Raji (cell line): ENCODE measurements around the gene ACTR1B.
A peak's percentile ranks its signal among the peaks of the same experiment; 100 is the strongest.

Experiments
- POLR2A ChIP-seq: IDR thresholded peaks from 2 replicates; pipeline ENCODE4 v1.6.1; 2011; ENCODE audit warnings: low read depth, low read length, control low read depth; ENCODE audit not compliant: insufficient read depth

Gene ACTR1B

DNA sequence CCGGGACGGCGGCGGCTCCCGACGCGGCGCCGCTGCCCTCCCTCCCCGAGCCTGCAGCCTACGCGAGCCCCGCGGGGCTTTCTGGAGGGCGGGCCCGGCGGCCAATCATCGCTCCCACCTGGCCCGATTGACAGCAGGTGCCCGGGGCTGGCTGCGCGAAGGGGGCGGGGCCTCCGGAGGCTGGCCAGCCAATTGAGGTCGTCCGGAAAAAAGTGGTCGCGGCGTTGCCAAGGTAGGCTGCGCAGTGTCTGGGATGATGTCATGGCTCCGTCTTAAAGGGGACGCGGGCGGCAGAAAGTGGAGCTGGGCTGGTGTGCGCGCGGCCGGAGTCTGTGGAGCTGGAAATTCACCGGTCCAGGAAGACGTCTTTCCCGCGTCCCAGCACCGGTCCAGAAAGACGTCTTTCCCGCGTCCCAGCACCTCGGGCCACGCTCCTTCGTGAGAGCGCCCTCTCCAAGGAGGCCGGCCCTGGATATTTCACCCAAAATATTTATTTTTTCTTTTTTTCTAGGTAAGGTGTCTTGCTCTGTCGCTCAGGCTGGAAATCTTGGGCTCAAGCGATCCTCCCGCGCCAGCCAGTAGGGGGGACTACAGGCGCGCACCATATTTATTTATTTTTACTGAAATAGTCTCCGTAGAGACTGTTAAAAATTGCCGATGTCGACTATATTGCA, at the start of gene ACTR1B:
TSS of gene ACTR1B (minus strand) at position 83 of the 674 bp plus-strand sequence. CDS start 154 bp downstream, outside the sequence.
- TF ChIP-seq POLR2A: peak; percentile 68

DNA sequence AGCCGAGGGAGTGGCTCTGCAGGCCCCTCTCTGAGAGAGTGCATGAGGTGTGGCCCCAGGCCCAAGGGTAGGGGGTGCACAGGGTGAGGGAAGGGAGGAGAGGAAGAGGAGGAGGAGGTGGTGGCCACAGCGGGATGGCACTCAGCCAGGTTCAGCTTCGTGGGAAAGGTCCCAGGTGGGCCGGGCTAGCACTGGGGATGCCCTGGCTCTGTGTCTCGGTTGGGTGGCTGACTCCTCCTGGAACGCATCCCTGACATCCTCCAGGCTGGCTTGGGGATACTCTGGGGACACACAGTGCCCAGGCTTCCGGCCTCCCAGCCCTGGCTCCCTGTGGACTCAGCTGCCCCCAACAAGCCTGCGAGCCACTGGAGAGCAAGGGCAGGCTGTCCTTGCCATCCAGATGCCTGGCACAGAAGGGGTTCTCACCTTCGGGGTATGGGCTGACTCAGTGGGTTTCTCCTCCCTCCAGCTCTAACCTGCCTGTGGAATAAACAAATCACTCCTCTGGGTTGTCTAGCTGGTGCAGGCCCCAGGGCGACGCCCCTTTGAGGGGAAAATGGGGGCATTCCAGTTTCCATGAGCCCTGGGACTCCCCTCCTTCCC, 49.0 kb upstream of the ACTR1B start:
- no peak for TF ChIP-seq POLR2A

DNA sequence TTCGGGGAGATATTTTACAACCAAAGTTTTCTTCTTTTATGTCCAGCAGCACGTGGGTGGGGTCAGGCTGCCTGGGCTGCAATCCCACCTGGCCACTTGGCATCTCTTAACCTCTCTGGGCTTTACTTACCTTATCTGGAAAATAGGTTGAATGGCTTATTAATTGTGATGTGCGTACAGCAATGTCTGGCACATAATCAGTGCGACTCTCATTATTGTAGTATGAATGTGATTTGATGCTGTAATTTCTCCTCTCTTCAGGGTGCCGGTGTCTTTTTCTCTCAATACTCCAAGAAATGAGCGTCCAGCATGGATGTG, 47.5 kb upstream of the ACTR1B start:
- no peak for TF ChIP-seq POLR2A

GRCh38 chr2:97708608-97709007, 44.8 kb upstream of the ACTR1B start:
- TF ChIP-seq POLR2A: no peak

- no peak for TF ChIP-seq POLR2A
Observed at GRCh38 chr2:97708048-97708380, 44.2 kb upstream of the ACTR1B start.

DNA sequence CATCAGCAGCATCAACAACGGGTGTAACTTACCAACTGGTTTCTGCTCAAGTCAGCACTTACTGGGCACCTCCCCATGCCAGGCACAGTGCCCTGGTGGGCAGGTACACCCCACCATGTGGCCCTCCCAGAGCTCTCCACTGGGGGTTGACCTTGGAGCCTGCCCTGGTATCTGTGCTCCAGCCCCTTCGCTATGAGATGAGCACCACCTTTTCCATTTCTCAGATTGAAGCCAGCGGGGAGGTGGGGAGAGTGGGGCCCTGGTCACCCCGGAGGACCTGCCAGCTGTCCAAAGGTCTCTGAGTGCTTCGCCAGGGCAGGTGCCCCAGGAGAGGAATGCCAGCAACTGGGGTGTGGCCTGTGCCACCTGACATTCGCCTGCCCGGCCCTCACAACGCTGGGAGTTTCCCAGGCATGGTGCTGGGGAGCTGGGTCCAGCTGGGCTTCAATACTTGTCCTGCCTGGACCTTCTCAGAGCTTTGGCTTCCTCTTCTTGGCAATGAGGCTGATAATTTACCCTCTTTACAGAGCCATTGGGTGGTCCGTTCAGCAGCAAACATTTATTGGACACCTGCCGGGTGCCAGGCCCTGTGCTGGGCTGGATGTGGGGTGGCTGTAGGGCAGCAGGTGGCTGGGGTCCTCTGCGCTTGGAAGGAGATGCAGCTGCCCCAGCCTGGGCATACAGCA, 43.7 kb upstream of the ACTR1B start:
- no peak for TF ChIP-seq POLR2A

DNA sequence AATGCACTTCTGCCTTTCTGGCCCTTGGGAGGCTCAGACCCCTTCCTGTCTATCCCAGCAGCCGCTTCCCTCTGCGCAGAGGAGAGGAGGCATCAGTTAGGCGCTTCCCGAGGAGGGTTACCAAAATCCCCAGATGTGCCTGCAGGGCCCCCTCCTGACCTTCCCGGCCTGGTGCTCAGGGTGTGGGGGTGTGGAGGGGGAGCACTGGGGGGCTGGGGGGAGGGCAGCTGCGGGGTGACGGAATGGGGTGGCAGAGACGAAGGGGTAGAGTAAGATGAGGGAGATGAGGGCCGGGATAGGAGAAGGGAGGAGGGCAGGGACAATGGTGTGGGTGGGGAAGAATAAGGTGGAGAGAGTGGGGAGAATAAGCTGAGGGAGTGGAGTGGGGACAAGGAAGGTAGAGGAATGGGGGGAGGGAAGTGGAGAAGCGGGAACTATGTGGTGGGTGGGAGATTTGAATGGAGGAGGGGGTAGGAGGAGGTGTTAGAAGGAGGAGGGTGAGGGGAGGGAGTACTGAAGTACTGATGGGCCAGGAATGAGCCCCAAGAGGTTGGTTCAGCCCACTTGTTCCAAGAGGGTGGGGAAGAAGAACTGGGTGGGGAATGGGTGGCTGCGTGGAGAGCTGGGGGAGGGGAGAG, 43.0 kb upstream of the ACTR1B start:
- TF ChIP-seq POLR2A: no peak

- no peak for TF ChIP-seq POLR2A
Observed at GRCh38 chr2:97706112-97706511, 42.3 kb upstream of the ACTR1B start.

DNA sequence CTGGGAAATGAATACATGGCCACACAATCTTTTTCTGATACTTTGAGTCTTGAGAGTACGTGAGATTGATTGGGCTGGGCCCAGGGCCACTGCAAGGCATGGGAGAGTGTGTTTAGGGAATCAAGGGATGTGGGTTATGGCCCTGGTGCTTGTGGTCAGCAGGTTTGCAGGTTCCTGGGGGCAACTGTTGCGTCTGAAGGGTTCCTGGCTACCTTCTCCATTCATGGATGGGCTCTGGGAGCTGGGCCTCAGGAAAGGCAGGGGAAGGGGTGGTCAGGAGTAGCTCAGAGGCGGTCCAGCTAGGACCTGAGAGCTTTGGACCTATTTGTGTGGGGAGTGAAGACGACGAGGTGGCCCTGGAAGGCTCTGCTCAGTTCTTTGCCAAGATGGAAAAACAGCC, 41.1 kb upstream of the ACTR1B start:
- no peak for TF ChIP-seq POLR2A

DNA sequence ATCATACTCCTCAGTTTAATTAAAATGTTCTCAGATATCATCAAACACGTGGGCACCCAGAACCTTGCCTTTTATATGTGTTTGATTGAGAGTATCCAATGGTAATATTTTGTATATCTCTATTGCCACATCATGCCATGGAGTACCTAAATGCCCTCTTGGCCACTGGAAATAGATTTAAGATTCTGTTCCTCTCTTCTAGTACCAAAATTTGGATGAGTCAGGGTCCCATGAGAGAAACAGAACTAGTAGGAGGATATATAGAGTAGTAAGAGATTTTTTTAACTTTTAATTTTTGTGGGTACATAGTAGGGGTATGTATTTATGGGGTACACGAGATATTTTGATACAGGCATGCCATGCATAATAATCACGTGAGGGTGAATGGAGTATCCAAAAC, 39.9 kb upstream of the ACTR1B start:
- TF ChIP-seq POLR2A: no peak

DNA sequence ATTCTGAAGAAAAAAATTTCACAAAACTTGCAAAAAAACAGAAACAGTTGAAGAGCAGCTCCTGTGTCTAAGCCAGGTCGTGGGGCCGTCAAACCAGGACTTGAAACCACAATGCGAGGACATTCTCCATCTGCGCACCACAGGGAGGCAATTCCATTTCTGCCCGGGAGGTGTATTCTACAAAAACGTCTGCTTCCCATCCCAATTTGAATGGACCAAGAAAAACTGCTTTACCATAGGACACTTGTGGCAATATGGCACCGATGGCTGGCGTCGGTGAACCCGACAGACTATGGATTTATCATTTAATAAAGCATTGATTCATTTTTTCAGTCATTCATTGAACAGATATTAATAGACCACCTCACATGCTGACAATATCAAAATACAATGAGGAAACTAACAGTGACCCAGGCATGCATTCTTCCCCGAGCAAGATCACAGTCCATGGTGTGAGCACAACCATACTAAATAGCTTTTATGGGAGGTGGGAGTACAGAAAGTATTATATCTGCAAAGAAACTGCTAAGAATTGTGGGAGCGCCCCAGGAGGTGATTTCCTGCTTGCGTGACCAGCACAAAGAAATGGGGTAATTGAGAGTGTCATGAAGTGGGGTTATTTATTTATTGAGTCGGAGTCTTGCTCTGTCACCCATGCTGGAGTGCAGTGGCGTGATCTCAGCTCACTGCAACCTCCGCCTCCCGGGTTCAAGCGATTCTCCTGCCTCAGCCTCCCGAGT, 39.1 kb upstream of the ACTR1B start:
- TF ChIP-seq POLR2A: no peak

DNA sequence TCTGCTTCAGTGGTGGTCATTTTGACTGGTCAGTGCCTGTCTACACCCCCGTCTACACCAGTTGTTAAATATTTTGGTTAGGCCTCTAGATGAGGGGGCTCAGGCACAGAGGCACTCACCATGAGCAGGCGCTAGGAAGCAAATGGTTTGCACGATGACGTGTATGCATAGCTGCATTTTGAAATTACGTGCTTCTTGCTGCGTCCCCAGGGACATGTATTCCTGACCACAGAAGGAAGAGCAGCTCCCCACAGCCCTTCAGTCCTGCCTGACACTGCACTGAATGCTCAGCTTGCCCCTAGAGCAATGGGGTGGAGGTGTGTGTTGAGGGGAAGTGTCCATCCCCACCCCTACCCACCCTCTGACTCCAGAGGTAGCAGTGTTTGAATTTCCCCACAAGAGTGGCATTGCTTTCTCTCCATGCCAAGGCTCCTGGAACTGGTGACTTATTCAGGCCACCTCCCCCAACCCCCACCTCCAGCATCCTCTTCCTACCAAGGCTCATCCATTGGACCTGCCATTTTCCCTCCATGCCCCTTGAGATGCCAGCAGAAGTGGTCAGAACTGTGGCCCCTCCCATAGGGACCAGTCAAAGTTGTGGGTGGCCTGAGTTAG, 38.1 kb upstream of the ACTR1B start:
- TF ChIP-seq POLR2A: no peak

GRCh38 chr2:97701186-97701585, 37.3 kb upstream of the ACTR1B start:
- no peak for TF ChIP-seq POLR2A

DNA sequence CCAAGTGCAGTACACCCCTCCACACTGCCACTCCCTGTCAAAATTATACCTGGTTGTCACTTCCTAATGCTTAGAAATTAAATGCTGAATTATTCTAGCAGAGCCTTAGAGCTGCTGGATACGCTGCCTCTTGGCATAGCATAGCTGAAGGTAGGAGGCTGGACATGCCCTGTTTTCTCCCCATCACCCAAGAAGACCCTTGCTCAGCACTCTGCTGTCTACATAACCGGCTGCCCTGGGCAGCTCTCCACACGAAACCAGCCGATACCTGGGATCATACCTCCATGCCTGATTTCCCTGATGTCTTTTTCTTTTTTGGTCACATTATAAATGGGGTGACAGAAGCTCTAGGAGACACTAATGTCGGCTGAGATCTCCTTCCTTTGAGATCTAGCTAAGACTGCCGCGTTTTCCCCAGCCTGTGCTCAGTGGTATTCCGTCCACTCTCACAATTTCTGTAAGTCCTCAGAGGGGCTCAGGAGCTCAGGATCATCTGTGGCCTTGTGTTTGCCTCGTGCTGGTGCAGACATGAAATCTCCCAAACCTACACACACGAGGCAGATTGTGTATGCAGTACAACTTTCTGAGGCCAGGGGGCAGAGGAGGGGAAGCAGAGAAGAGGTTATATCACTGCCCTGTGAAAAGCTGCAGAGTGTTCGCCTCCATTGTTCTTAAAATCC, 36.1 kb upstream of the ACTR1B start:
- no peak for TF ChIP-seq POLR2A
